GM18861 (cell line): ENCODE results near the gene CHMP1A.
"Not testable (repeated sequence)": the region's sequence is repeated elsewhere in the genome, so short reads cannot be mapped to it uniquely, and the experiment has no call there.

Experiments used
- ATAC-seq: cut with Tn5 transposase; IDR thresholded peaks from one replicate; pipeline ENCODE4 v1.9.1; 2021; ENCODE audit not compliant: unreplicated experiment

CHMP1A gene

DNA sequence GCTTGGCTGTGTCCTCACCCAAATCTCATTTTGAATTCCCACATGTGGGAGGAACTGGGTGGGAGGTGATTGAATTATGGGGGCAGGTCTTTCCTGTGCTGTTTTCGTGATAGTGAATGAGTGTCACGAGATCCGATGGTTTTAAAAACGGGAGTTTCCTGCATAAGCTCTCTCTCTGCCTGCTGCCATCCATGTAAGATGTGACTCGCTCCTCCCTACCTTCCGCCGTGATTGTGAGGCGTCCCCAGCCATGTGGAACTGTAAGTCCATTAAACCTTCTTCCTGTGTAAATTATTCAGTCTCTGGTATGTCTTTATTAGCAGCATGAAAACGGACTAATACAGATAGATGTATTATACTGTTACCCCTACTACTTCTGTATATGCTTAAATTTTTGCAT, 3.7 kb upstream of the CHMP1A start:
- no peak for ATAC-seq

DNA sequence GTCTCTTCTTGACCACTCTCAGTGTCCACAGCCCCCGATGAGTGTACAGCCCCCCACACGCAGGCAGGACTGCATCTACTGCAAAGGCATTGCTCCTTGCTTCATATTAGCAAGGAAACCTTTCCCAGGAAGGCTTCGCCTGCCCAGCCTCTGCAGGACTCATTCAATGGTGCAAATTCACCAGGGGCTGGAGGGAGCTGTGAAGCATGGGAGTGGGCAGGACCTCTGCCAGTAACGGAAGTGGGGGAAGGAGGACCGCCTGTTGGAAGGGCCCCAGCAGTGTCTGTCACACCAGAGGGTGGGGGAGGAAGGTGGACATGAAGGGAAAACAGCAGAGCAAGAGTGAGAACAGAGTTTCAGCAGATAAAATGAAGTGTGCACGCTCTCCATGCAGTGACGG, 2.6 kb upstream of the CHMP1A start:
- ATAC-seq = no peak

DNA sequence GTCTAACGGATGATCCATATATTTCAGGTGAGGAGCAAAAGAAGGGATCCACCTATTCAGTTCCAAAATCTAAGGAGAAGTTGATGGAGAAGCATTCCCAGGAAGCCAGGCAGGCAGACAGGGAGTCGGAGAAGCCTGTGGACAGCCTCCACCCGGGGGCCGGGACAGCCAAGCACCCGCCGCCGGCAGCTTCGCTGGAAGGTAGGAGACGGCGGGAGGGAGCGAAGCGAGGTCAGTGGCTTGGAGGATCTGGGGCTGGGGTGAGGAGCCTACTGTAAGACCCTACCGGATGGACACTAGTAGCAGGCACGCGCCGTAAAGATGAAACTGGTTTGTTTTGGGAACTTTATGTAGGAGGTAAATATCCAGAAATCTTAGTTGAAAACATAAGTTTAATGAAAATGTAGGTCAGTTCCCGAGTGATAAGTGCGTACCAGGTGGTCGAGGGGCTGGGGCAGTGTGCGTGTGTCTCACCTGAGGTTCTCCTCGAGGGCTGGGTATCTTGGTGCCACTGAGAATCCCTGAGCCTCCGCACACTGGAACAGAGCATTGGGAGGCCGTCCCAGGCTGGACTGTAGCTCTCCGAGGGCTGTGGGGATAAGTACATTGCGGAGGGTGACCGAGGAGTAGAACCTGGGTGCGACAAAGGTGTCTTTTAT, 842 bp upstream of the CHMP1A start:
- ATAC-seq = no peak

DNA sequence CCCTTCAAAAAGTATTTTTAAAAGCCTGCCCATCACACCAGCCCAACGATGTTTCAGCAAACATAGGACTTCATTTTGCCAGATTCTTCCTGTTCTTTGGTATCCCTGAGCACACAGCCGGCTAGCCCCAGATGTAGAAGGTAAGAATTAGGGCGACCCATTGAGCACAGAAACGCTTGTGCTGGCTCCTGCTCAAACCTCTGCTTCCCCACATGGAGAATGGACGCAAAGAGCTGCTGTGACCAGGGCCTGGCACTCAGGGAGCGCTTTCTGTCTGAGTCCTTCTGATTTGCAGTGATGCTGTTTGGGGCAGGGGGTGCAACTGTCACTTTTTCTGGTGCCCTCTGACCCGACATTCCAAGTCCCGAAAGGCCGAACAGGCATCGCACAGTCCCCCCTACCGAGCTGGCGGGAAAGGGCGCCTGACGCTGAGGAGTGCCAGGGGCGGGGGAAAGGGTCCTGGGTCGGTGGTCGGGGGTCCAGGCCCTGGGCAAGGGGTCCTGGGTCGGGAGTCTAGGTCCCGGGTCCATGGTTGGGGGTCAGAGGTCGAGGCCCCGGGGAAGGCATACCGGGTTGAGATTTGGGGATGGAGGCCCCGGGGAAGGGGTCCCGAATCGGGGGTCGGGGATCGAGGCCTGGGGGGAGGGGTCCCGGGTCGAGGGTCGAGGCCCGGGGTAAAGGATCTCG, 930 bp downstream of the CHMP1A start:
- no peak for ATAC-seq

DNA sequence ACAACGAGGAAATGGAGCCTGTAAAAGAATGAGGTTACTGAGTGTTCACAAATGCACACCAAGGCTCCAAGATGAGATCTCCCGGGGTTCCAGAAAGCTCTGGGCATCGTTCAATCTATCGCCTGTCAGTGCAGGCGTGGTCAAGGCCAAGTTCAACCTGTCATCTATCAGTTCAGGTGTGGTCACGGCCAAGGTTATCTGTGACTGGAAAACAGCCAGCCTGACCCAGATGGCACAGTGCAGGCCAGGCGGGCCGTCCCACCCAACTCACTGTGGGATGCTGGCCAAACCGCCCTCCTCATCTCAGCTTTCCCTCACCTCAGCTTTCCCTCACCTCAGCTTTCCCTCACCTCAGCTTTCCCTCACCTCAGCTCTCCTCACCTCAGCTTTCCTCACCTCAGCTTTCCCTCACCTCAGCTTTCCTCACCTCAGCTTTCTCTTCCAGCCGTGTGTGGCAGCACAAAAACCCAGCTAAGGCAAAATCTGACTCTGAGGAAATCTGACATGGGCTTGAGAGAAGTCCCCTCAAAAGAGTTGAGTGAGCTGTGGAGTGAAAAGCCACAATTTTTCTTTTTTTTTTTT, 2.4 kb downstream of the CHMP1A start:
- ATAC-seq = no peak

DNA sequence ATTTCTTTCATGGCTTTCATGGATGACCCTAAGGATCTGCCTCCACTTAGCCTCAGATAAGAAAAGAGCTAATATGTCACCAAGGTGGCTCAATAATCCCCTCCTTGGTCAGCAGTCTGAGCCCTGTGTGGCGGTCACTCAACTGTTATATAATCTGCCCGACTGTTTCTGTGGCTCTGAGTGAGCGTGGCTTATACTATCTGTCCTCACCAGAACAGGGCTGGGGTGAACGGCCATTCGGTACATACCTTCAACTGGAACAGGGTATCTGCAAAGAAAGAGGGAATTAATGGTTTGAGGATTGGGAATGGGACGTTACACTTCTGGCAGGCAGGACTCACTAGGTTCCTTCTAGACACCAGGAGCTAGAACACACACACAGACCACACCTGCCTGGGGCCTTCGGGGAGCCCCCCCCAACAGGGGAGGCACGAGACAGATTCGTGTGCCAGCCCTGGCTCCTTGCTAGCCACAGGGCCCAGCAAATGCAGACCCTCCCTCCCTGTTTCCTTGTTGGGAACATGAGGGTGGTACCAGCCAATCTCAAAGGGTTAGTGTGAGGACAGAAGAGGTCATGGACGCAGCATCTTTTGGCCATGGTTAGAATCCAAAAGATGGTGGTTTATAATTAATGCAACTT, 3.7 kb downstream of the CHMP1A start:
- ATAC-seq = no peak

DNA sequence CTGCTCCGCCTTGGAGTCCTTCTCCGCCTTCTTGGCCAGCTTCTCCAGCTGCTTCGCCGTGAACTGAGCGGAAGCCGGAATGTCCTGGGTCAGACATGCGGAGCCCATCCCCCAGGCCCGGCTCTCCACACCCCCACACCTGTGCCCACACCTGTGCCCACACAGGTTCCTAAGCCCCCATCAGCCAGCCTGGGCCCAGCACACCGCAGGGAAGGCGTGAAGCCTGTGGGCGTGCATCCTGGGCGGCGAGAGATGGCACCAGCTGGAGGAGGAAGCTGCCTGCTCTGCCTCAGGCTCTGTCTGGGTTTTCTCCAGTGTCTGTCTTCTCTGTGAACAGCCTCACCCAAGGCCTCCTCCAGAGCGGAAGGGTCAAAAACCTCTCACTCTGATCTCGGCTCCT, 5.9 kb downstream of the CHMP1A start:
- ATAC-seq = no peak

DNA sequence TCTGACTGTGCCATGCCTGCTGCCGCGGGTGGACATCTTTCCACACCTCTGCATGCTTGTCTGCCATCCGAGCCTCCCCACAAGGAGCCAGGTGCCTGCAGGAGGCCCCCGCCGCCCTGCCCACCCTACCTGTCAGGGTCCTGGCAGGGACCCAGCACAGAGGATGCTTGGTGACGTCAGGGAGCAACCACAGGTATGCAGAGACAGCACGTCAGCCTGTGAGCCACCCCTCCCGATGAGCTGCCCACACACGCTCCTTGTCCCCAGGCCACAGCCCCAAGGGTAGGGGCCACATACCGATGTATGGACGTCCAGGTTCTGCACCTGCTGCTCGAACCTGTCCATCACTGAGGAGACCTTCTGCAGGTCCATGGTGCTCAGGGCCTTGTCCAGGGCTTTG, 10.6 kb downstream of the CHMP1A start:
- no peak for ATAC-seq

DNA sequence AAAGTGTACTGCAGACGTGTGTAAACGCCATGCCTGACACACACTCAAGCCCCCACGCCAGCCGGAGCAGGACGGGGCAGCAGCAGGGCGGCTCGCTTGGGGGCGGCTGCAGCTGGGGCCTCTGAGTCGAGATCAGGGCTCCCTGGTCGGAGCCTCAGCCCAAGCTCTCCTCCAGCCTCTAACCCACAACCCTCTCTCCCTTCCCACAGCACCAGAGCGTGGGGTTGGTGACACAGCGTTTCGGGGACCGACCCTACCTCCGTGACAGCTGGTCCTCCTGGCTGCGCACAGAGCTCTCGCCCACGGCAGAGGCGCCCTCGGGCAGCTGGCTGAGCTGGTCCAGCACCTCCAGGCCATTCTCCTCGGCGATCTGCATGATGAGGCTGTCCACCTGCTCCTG, 11.2 kb downstream of the CHMP1A start:
- ATAC-seq = no peak

DNA sequence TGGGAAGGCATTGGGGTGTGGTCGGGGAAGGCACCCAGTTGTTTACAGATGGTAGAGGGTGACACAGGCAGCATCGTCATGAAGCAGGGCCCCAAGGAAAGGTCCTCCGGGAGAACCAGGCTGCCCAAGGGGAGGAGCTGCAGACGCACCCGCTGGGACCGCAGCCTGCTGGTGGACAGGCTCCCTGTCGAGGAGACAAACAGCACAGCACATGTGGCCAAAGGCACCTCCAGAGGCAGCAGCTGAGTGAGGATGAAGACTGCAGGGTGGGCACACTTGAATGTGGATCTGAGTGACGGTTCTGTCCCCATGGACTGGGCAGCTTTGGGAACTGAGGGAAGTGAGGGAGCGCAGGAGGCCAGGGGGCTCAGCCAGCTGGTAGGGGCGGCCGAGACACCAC, 12.4 kb downstream of the CHMP1A start:
- ATAC-seq = no peak

DNA sequence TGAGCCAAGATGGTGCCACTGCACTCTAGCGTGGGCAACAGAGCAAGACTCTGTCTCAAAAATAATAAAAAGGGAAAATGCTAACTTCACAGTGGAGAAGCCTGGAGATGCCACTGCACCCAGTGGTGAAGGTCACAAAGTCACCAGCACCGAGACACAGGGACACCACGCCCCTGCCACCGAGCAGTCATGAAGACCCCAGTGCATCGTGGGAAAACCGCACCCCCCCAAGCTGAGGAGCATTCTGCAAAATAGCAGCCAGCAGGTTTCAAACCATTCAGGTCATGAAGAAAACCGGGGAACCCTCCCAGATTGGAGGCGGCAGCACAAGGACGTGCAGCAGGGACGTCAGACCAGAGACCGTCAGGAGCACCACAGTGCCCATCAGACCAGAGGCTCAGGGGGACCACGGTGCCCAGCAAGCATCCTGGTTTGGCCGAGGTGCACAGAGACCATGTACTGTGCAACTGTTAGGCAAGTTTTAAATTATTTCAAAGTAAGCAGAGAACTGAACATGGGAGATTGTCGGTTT, 13.7 kb downstream of the CHMP1A start:
- ATAC-seq = no peak

DNA sequence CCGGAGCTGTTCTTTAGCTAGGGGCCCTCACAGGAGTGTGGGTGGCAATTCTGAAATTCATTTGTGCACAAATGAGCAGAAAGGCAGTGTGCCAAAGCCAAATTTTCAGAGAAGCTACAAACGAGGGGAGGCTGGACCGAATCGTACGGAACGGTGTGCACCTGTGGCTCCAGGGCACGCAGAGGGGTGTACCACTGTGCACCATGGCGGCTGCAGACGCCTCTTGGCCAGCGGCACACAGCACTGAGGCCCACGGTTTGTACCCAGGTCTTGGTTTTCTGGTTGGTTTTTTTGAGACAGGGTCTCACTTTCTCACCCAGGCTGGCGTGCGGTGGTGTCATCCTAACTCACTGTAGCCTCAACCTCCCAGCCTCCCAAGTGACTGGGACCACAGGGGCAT, 14.9 kb downstream of the CHMP1A start:
- no peak for ATAC-seq

DNA sequence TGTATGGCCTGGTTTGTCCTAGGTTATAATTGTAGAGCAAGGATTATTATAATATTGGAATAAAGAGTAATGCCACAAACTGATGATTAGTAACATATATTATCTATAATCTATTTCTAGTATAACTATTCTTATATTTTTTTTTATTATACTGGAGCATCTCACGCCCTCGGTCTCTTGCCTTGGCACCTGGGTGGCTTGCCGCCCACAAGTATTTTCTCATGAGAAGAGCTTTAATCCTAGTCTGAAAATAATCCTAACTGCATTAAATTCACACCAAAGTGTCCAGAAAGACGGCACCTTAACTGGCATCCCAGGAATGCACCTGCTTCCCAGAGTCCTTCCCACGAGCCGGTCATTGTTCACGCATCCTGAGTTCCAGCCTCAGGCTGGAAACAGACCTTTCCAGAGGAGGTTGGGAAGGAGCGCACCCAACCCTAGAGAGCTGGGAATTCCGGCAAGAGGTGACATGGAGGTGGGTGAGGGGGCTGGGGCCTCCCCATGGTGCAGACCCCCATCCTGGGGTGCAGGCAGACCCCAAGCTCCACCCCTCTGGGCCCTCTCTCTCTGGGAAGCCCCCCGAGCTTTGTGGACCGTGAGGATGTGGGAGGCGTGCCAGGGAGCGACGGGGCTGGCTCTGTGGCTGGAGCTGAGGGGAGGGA, 15.9 kb downstream of the CHMP1A start:
- no peak for ATAC-seq

DNA sequence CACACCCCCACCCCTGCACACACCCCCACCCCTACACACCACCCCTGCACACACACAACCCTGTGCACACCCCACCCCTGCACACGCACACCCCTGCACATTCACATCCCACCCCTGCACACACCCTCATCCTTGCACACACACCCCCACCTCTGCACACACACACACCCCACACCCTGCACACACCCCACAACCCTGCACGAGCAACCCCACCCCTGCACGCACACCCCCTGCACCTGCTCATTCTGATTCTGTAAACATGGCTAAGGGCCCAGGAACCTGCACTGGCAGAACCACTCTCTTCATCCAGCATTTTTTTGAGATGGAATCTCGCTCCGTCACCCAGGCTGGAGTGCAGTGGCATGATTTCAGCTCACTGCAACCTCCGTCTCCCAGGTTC, 18.1 kb downstream of the CHMP1A start:
- no peak for ATAC-seq

DNA sequence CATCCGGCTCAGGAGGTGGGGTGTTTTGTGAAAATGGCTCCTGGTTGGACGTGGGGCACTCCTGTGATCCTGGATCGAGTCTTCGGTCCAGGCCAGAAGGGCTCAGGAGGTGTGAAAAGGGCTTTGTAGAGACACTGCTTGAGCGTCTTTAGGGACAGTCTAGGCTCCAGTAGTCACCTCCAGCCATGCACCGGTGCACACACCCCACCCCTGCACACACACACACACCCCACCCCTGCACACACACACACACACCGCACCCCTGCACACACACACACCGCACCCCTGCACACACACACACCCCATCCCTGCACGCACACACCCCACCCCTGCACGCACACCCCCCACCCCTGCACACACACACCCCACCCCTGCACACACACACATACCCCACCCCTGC, 19.1 kb downstream of the CHMP1A start:
- no peak for ATAC-seq

DNA sequence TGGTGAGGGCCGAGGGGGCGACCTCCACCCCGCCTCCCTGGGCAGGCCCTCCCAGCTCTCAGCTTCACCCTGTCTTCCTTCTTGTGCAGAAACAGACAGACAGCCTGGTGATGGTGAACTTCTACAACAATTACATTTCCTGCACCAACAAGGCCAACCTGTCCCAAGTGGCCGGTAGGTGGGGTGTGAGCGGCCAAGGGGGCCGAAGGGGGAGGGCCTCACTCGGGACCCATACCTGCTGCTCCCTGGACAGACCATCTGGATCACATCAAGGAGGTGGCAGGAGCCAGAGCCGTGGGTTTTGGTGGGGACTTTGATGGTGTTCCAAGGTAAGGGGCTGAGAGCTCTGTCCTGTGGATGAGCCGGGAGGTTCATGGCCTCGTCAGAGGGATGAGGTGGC, 20.1 kb downstream of the CHMP1A start:
- no peak for ATAC-seq

DNA sequence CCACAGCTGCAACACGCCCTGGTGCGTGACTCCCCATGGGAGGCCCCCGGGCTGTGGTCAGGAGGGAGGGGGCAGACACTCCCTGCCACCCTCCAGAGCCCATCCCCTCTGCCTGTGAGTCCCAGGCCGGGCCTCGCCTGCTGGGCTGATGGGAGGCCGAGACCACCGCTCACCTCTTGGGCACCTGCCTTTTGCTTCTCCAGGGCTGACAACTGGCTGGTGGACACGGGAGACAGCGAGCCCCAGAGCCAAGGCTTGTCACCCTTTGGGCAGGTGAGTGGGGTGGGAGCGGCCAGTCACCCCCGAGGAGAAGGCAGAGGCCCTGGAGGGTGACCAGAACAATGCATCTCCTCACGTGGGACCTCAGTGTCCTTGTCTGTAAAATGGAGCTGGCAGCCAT, 20.8 kb downstream of the CHMP1A start:
- ATAC-seq = no peak

DNA sequence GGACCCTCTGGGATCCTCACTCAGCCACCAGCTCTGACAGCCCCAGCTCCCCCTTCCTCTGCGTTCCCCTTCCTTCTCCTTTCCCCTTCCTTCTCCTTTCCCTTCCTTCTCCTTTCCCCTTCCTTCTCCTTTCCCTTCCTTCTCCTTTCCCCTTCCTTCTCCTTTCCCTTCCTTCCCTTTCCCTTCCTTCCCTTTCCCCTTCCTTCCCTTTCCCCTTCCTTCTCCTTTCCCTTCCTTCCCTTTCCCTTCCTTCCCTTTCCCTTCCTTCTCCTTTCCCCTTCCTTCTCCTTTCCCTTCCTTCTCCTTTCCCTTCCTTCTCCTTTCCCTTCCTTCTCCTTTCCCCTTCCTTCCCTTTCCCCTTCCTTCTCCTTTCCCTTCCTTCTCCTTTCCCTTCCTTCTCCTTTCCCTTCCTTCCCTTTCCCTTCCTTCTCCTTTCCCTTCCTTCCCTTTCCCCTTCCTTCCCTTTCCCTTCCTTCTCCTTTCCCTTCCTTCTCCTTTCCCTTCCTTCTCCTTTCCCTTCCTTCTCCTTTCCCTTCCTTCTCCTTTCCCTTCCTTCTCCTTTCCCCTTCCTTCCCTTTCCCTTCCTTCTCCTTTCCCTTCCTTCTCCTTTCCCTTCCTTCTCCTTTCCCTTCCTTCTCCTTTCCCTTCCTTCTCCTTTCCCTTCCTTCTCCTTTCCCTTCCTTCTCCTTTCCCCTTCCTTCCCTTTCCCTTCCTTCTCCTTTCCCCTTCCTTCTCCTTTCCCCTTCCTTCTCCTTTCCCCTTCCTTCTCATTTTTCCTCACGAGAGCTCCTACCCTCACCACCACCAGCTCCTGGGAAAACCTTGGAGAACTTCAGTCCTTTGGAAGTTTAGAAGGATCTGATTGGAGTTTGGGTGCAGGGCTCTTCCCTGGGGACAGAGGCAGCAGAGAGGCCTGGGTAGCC, 22.8 kb downstream of the CHMP1A start:
- ATAC-seq = not testable (repeated sequence)

DNA sequence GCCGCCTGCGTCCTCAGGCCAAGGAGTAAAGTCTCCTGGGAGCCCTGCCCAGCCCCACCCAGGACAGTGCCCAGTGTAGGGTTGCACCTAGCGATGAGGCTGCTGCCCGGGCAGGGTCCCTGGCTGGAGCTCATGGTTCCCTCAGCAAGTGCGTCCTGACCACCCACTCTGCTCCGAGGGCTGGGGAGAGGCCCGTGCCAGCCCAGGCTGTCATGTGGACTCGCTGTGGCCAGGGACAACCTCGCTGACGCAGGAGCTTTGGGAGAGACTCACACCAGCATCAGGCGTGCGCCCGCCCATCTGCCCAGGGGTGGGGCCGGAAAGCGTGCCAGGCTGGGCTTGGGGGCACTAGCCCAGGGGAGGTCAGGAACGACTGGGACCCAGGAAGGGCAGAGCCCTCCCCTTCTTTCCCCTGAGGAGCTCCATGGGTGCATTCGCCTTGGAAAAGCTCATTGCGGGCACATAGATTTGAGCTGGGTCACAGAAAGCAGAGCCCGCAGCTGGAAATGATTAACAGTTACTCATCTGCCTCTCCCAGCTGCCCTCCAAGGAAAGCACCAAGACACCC, 24.4 kb downstream of the CHMP1A start:
- no peak for ATAC-seq
